IPS-20b (cell line): ENCODE measurements around the gene MUC4.

ENCODE experiments used
- H3K27ac ChIP-seq: one replicate; pipeline ENCODE4 v1.5.1; 2013; ENCODE audit warnings: low read length
- H3K27me3 ChIP-seq: 2 replicates; pipeline ENCODE4 v1.6.1; 2013; ENCODE audit warnings: mild to moderate bottlenecking, low read length, inconsistent platforms; ENCODE audit not compliant: insufficient read depth
- H3K36me3 ChIP-seq: 2 replicates; pipeline ENCODE4 v1.6.1; 2013; ENCODE audit warnings: low read depth, mild to moderate bottlenecking, inconsistent platforms, low read length, moderate library complexity; ENCODE audit not compliant: insufficient read depth
- H3K4me1 ChIP-seq: 2 replicates; pipeline ENCODE4 v1.6.1; 2013; ENCODE audit warnings: mild to moderate bottlenecking, control low read depth, inconsistent platforms, low read length, moderate library complexity; ENCODE audit not compliant: insufficient read depth
- H3K4me3 ChIP-seq: 2 replicates; pipeline ENCODE4 v1.5.1; 2013; ENCODE audit warnings: mild to moderate bottlenecking, low read length, inconsistent platforms
- H3K9ac ChIP-seq: 2 replicates; pipeline ENCODE4 v1.6.1; 2013; ENCODE audit warnings: low read depth, mild to moderate bottlenecking, inconsistent platforms, low read length, moderate library complexity
- H3K9me3 ChIP-seq: 2 replicates; pipeline ENCODE4 v1.6.1; 2013; ENCODE audit warnings: mild to moderate bottlenecking, low read depth, low read length, inconsistent platforms; ENCODE audit not compliant: insufficient read depth

Gene MUC4

GRCh38 chr3:195761567-195762248 lies 50.0 kb downstream of the MUC4 start:
- H3K27me3 ChIP-seq, result no peaks in the 10 kb centered on the region
- H3K27ac ChIP-seq, result no peak overlapping the region
- H3K9ac ChIP-seq, result no peak overlapping the region

GRCh38 chr3:195761123-195761566 lies 50.6 kb downstream of the MUC4 start:
- no peaks in the 10 kb centered on the region for H3K36me3 ChIP-seq
- H3K27me3 ChIP-seq, result no peaks in the 10 kb centered on the region
- no peaks in the 10 kb centered on the region for H3K9me3 ChIP-seq
- no peak overlapping the region for H3K4me3 ChIP-seq
- no peak overlapping the region for H3K9ac ChIP-seq
- H3K4me1 ChIP-seq, result no peaks in the 10 kb centered on the region
- no peak overlapping the region for H3K27ac ChIP-seq

More at GRCh38 chr3:195761567-195762248, 50.0 kb downstream of the MUC4 start:
- Histone ChIP-seq H3K36me3 (no peaks in the 10 kb centered on the region), H3K4me1 (no peaks in the 10 kb centered on the region), H3K9me3 (no peaks in the 10 kb centered on the region), H3K4me3 (no peak overlapping the region)

GRCh38 chr3:195760345-195761122 lies 51.2 kb downstream of the MUC4 start:
- no peaks in the 10 kb centered on the region for H3K36me3 ChIP-seq

GRCh38 chr3:195758721-195759353 lies 52.9 kb downstream of the MUC4 start:
- no peak overlapping the region for H3K27ac ChIP-seq
- H3K4me3 ChIP-seq, result no peak overlapping the region
- no peaks in the 10 kb centered on the region for H3K9me3 ChIP-seq
- no peaks in the 10 kb centered on the region for H3K4me1 ChIP-seq
- H3K27me3 ChIP-seq, result no peaks in the 10 kb centered on the region
- H3K36me3 ChIP-seq, result no peaks in the 10 kb centered on the region
- H3K9ac ChIP-seq, result no peak overlapping the region

More at GRCh38 chr3:195760345-195761122, 51.2 kb downstream of the MUC4 start:
- no peak overlapping the region for H3K27ac ChIP-seq
- no peak overlapping the region for H3K4me3 ChIP-seq
- no peaks in the 10 kb centered on the region for H3K27me3 ChIP-seq
- no peak overlapping the region for H3K9ac ChIP-seq
- H3K4me1 ChIP-seq, result no peaks in the 10 kb centered on the region
- no peaks in the 10 kb centered on the region for H3K9me3 ChIP-seq

- H3K9ac ChIP-seq, result no peak overlapping the region
- no peak overlapping the region for H3K4me3 ChIP-seq
- no peaks in the 10 kb centered on the region for H3K36me3 ChIP-seq
- H3K9me3 ChIP-seq, result no peaks in the 10 kb centered on the region
- H3K27me3 ChIP-seq, result no peaks in the 10 kb centered on the region
- H3K4me1 ChIP-seq, result no peaks in the 10 kb centered on the region
- H3K27ac ChIP-seq, result no peak overlapping the region
Measured at GRCh38 chr3:195757827-195758226, 53.9 kb downstream of the MUC4 start.

GRCh38 chr3:195757438-195757770 lies 54.3 kb downstream of the MUC4 start:
- H3K9ac ChIP-seq, result no peak overlapping the region
- no peak overlapping the region for H3K4me3 ChIP-seq
- no peaks in the 10 kb centered on the region for H3K27me3 ChIP-seq
- no peaks in the 10 kb centered on the region for H3K4me1 ChIP-seq
- no peak overlapping the region for H3K27ac ChIP-seq
- H3K36me3 ChIP-seq, result no peaks in the 10 kb centered on the region
- H3K9me3 ChIP-seq, result no peaks in the 10 kb centered on the region

GRCh38 chr3:195755791-195756676 lies 55.7 kb downstream of the MUC4 start:
- Histone ChIP-seq H3K4me3 (no peak overlapping the region), H3K9me3 (no peaks in the 10 kb centered on the region), H3K27ac (no peak overlapping the region), H3K36me3 (no peaks in the 10 kb centered on the region), H3K4me1 (no peaks in the 10 kb centered on the region), H3K9ac (no peak overlapping the region), H3K27me3 (no peaks in the 10 kb centered on the region)

- no peak overlapping the region for H3K9ac ChIP-seq
- H3K4me3 ChIP-seq, result no peak overlapping the region
- no peaks in the 10 kb centered on the region for H3K9me3 ChIP-seq
- H3K4me1 ChIP-seq, result no peaks in the 10 kb centered on the region
- H3K36me3 ChIP-seq, result no peaks in the 10 kb centered on the region
- no peaks in the 10 kb centered on the region for H3K27me3 ChIP-seq
- H3K27ac ChIP-seq, result no peak overlapping the region
Measured at GRCh38 chr3:195755391-195755790, 56.3 kb downstream of the MUC4 start.

GRCh38 chr3:195754906-195755305 lies 56.8 kb downstream of the MUC4 start:
- no peaks in the 10 kb centered on the region for H3K27me3 ChIP-seq

GRCh38 chr3:195754141-195754540 lies 57.6 kb downstream of the MUC4 start:
- Histone ChIP-seq H3K27me3 (peaks cover under 1% of the 10 kb centered on the region; the same call in 1 of the 2 replicates), H3K27ac (no peak overlapping the region), H3K36me3 (no peaks in the 10 kb centered on the region), H3K4me1 (no peaks in the 10 kb centered on the region), H3K9me3 (no peaks in the 10 kb centered on the region), H3K4me3 (no peak overlapping the region), H3K9ac (no peak overlapping the region)

More at GRCh38 chr3:195754906-195755305, 56.8 kb downstream of the MUC4 start:
- no peak overlapping the region for H3K9ac ChIP-seq
- H3K9me3 ChIP-seq, result no peaks in the 10 kb centered on the region
- H3K4me3 ChIP-seq, result no peak overlapping the region
- no peaks in the 10 kb centered on the region for H3K36me3 ChIP-seq
- no peak overlapping the region for H3K27ac ChIP-seq
- no peaks in the 10 kb centered on the region for H3K4me1 ChIP-seq

GRCh38 chr3:195753581-195753980 lies 58.1 kb downstream of the MUC4 start:
- Histone ChIP-seq H3K9me3 (no peaks in the 10 kb centered on the region), H3K27me3 (peaks cover 6% of the 10 kb centered on the region), H3K36me3 (no peaks in the 10 kb centered on the region), H3K9ac (no peak overlapping the region), H3K4me1 (no peaks in the 10 kb centered on the region), H3K4me3 (no peak overlapping the region), H3K27ac (no peak overlapping the region)
